ENCODE measurements around the gene DELE1.

Gene DELE1

DNA sequence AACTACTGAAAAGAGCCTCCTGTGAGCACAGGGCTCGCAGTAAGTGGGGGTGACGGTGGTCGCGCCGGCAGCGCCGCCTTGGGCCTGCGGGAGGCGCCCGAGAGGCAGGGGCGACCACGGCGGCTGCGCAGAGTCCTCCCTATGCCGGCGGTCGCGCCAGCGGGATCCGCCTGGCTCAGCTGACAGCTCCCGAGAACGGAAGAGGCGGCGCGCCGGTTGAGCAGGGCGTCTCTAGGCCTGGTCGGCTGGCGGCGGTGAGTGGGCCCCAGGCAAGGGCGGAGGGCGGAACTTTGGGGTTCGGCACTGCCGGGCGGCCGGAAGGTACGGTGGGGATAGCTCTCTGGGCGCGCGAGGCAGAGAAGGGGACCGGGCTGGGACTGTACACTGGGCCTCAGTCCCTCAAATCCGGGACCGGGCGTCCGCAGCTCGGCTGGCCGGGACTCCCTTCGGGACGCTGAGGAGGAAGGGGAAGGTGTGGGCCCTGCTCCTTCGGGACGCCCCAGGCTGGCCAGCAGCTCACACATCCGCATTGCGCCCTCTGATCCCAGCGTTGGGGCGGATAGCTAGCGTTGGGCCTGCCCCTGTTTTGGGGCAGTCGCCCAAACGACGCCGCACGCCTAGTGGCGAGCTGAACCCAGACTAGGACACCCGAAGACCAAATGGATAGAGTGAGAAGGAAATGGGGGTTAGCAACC lies 45.4 kb downstream of the DELE1 start, which contains the start of gene RNF14:
TSS of gene RNF14 (plus strand) at position 192 of the 695 bp plus-strand sequence. CDS start 4,484 bp downstream, outside the sequence.
- H3K4me3 ChIP-seq (ENCODE audit: control insufficient read depth, low read depth, low read length) = peak within 1 kb of the TSS; percentile 94
- DNase-seq (ENCODE audit: low read depth) = peak; percentile 90
- TF ChIP-seq, protein P1, sequence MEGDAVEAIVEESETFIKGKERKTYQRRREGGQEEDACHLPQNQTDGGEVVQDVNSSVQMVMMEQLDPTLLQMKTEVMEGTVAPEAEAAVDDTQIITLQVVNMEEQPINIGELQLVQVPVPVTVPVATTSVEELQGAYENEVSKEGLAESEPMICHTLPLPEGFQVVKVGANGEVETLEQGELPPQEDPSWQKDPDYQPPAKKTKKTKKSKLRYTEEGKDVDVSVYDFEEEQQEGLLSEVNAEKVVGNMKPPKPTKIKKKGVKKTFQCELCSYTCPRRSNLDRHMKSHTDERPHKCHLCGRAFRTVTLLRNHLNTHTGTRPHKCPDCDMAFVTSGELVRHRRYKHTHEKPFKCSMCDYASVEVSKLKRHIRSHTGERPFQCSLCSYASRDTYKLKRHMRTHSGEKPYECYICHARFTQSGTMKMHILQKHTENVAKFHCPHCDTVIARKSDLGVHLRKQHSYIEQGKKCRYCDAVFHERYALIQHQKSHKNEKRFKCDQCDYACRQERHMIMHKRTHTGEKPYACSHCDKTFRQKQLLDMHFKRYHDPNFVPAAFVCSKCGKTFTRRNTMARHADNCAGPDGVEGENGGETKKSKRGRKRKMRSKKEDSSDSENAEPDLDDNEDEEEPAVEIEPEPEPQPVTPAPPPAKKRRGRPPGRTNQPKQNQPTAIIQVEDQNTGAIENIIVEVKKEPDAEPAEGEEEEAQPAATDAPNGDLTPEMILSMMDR (conservative IDR thresholded peaks at IDR 0.05; ENCODE audit: control insufficient read depth, insufficient read depth, low read depth, low read length) = peak; percentile 56

DNA sequence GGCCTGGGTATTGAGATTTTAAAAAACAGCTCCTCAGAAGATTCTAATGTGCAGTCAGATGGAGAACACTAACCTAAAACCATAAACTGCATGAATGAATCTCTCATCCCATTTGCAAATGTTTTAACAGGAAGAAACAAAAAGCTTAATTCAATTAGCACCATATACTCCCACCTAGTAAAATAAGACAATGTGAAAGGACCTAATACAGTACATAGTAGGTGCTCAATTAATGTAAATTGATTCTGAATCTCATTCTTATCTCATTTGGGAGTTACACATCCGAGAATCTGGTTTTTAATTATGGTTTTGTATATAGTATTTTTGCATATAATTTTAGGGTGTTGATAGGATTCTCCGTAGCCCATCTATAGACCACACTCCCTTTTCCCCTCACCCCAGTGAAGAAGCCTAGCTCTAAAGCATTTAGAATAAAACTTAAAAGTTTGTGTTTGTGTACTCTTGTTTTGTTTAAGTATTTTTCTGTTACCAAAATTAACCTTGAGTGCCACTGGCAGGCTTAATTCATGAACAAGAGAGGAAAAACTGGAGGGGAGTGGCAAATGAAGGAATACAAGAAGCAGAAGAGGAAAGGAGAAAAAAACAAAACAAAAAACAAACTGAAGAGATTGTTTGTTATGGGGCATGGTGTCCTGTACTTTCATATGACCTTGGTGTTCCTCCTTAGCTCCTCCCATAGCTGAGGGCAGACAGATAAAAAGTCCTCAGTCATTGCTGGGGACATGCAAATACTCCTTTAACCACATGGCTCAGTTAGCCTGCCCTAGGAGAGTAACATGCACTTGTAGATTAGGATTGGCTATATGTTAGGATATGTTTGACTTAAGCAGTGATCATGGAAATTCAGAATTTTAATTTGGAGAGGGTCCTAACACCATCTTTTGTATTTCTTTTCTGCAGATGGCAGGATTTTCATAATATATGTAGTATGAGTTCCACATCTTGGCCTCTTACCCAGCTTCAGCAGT lies 46.4 kb downstream of the DELE1 start:
- H3K4me3 ChIP-seq (ENCODE audit: control insufficient read depth, low read depth, low read length) = peak overlapping the region; percentile 94
- TF ChIP-seq, protein P1 (conservative IDR thresholded peaks at IDR 0.05; ENCODE audit: control insufficient read depth, insufficient read depth, low read depth, low read length) = no peak
- DNase-seq (ENCODE audit: low read depth) = peak; percentile 32

DNA sequence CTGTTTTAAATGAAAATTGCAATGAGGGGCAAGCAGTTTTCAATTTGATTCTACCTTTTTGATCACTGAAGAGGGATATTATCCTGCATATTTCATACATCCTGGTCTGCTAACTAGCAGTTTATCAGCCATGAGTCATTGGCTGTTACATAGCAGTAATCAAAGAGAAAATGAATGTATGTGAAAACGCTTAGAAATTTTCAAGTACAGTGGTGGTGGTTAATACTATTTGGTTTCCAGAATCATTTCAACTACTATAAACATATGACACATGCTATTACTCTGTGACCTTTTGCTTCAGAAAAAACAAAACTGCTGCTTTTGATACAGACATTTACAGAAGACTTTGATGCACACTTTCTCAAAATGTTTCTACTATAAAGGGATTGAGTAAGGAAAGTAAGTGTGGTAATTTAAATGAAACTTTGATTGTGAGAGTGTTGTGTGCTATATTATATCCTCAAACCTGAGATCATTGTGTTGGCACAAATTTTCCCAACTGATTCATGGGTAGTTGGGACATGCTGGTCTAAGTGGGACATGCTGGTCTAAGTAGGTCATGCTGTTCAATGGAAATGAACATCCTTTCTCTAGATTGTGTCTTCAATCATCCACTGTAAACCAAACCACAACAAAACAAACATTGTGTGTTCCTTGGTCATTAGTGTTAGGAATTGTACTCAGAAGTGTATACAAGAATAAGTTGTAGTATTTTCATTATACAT lies 50.4 kb downstream of the DELE1 start:
- peak; percentile 74 for DNase-seq (ENCODE audit: low read depth)
- H3K4me3 ChIP-seq (ENCODE audit: control insufficient read depth, low read depth, low read length) = no peak overlapping the region
- TF ChIP-seq, protein P1 (conservative IDR thresholded peaks at IDR 0.05; ENCODE audit: control insufficient read depth, insufficient read depth, low read depth, low read length) = no peak

DNA sequence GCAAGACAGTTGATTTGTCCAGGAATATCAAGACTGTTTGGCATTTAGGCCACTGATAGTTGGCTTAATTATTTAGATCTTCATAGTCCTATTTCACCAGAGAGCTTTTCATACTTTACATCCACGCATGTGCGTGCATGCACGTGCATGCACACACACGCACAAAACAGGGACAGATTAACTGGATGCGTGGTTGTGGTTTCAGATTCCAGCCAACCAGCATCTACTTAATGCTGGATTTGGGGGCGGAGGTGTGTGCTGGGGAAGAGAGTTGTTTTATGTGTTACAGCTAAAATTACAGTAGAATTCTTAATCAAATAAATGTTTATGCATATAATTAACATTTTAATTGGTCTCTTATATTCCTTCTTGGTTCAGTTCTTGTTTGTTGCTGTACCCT lies 52.5 kb downstream of the DELE1 start:
- DNase-seq (ENCODE audit: low read depth) = no peak
- TF ChIP-seq, protein P1 (conservative IDR thresholded peaks at IDR 0.05; ENCODE audit: control insufficient read depth, insufficient read depth, low read depth, low read length) = no peak

DNA sequence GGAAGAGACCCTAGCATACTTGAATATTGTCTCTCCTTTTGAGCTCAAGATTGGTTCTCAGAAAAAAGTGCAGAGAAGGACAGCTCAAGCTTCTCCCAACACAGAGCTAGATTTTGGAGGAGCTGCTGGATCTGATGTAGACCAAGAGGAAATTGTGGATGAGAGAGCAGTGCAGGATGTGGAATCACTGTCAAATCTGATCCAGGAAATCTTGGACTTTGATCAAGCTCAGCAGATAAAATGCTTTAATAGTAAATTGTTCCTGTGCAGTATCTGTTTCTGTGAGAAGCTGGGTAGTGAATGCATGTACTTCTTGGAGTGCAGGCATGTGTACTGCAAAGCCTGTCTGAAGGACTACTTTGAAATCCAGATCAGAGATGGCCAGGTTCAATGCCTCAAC lies 54.7 kb downstream of the DELE1 start:
- TF ChIP-seq, protein P1 (conservative IDR thresholded peaks at IDR 0.05; ENCODE audit: control insufficient read depth, insufficient read depth, low read depth, low read length) = no peak
- no peak for DNase-seq (ENCODE audit: low read depth)
- H3K4me3 ChIP-seq (ENCODE audit: control insufficient read depth, low read depth, low read length) = no peak overlapping the region

More for the DNA sequence above, 52.5 kb downstream of the DELE1 start:
- H3K4me3 ChIP-seq (ENCODE audit: control insufficient read depth, low read depth, low read length) = no peak overlapping the region

DNA sequence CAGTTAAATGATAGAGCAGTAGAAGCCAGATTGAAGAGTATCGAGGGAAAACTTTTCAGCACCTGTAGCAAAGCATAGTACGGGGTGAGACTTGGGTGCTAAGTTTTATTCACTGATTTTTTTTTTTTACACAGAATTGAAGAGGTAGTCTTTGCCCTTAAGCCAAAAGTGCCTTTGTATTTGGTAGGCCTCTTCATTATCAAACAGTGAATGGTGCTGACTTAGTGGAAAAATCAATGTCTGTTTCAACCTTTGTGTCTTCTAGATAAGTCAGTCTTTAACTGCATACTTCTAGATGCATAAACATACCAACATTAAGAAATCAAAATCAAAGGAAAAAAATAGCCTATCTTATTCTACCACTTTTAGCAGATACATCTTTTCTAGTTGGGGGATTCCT lies 59.0 kb downstream of the DELE1 start:
- no peak overlapping the region for H3K4me3 ChIP-seq (ENCODE audit: control insufficient read depth, low read depth, low read length)
- TF ChIP-seq, protein P1 (conservative IDR thresholded peaks at IDR 0.05; ENCODE audit: control insufficient read depth, insufficient read depth, low read depth, low read length) = no peak
- no peak for DNase-seq (ENCODE audit: low read depth)

Measured in fibroblast of mammary gland (primary cell).